NCI-H2107 treated with DMSO at 0.1 percent for 48 hours (cell line): ENCODE measurements around the gene SSR2.
"Not testable (repeated sequence)": the region's sequence is repeated elsewhere in the genome, so short reads cannot be mapped to it uniquely, and the experiment has no call there.

Experiments
- DNase-seq: peaks from one replicate; lab custom pipeline; 2025; ENCODE audit not compliant: unreplicated experiment; lab: John Stamatoyannopoulos, UW

SSR2 gene

GRCh38 chr1:155996166-155996565, 24.6 kb downstream of the SSR2 start:
- DNase-seq, result no peak

- DNase-seq, result no peak
These were observed 27.2 kb downstream of the SSR2 start for GRCh38 chr1:155993595-155993994.

- DNase-seq, result no peak
These were observed 30.6 kb downstream of the SSR2 start for GRCh38 chr1:155990005-155990739.

- DNase-seq, result peak; percentile 42
These were observed 31.3 kb downstream of the SSR2 start for GRCh38 chr1:155989242-155990004.

- DNase-seq, result not testable (repeated sequence)
These were observed 35.7 kb downstream of the SSR2 start for GRCh38 chr1:155984903-155985645.

- DNase-seq, result peak; percentile 98
These were observed 36.4 kb downstream of the SSR2 start for GRCh38 chr1:155984341-155984740.

- peak; percentile 96 for DNase-seq
These were observed 37.3 kb downstream of the SSR2 start for GRCh38 chr1:155983191-155984024.

GRCh38 chr1:155982106-155982505, 38.6 kb downstream of the SSR2 start:
- DNase-seq, result no peak

GRCh38 chr1:155981266-155982088, 39.3 kb downstream of the SSR2 start:
- DNase-seq, result peak; percentile 17

- DNase-seq, result no peak
These were observed 41.0 kb downstream of the SSR2 start for GRCh38 chr1:155979597-155980343.

GRCh38 chr1:155978973-155979429, 41.8 kb downstream of the SSR2 start:
- DNase-seq, result no peak

- DNase-seq, result peak; percentile 43
These were observed 42.3 kb downstream of the SSR2 start, which contains the start of gene ARHGEF2 for GRCh38 chr1:155978325-155978972. ARHGEF2 (minus strand) TSS chr1:155978547; CDS start chr1:155978427, 120 bp downstream.

GRCh38 chr1:155977690-155978324, 42.9 kb downstream of the SSR2 start:
- no peak for DNase-seq

GRCh38 chr1:155976913-155977689, 43.6 kb downstream of the SSR2 start:
- DNase-seq, result peak; percentile 47

GRCh38 chr1:155976062-155976912, 44.5 kb downstream of the SSR2 start:
- peak; percentile 94 for DNase-seq

- DNase-seq, result peak; percentile 19
These were observed 45.2 kb downstream of the SSR2 start for GRCh38 chr1:155975375-155976061.
